ENCODE results near the gene IGFBP6. TPM values are rescaled to one million over a fixed set of nuclear protein-coding genes. Genes with fewer than 3 reads are reported as not detected.

IGFBP6 gene
- total and polyA plus RNA-seq, 8 donors: 22.6 to 388 (median 82.8) TPM

DNA sequence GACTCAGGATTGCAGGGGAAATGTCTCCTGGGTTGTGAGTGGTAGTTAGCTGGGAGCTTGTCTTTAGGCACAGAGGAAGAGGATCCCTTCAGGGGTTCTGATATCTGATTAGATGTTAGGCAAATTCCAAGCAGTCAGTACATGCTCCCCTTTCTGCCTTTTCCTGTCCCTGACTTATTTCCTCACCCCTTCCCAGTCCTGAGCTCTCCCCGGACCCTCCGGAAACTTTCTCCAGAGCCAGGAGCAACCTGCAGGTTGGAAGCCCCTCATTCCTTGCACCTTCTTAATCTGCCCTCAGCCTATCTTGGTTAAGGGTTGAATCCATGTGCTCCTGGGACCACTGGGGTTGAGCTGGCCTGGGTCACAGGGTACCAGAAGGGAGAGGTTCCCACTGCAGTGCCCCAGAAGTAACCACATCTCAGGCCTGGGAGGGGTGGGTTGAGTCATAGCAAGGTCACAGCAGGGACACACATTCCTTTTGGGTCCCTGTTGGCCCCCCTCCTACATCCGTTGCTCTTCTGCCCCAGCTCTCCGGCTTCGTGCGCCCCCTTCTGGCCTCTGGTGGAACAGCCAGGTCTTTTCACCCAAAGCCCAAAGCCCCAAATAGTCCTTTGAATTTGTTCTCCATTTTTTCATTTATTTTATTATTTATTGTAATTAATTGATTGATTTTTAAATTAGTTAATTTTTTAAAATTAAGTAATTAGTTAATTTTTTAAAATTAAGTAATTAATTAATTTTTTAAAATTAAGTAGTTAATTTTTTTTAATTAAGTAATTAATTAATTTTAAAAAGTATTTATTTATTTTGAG is 1.8 kb downstream of the IGFBP6 start:
- intact Hi-C loops (cut with DNase I; ENCODE audit: low total_unique reads): no loop called here
- DNase-seq: peak; percentile 90 to 95
- 19 to 30% (median 23%) methylated on average over 6 of the region's 6 CpGs for WGBS, 5 donors
- H3K9me3 ChIP-seq: no peaks in the 10 kb centered on the region
- peaks cover 0 to 9% (median 8%) of the 10 kb centered on the region in 4 donors for H3K36me3 ChIP-seq
- peaks cover 0 to 22% (median 0%) of the 10 kb centered on the region in 3 donors for H3K27me3 ChIP-seq
- H3K4me3 ChIP-seq: peak overlapping the region; percentile 51 to 66 (median 60)
- H3K4me1 ChIP-seq: peaks cover 26 to 67% (median 41%) of the 10 kb centered on the region in 4 donors
- H3K27ac ChIP-seq: peak overlapping the region; percentile 73 to 91 (median 82)
- TF ChIP-seq EP300 (IDR thresholded peaks at IDR 0.05): peak; percentile 19
- no peak for TF ChIP-seq POLR2A (IDR thresholded peaks at IDR 0.05)
- TF ChIP-seq, protein P1, sequence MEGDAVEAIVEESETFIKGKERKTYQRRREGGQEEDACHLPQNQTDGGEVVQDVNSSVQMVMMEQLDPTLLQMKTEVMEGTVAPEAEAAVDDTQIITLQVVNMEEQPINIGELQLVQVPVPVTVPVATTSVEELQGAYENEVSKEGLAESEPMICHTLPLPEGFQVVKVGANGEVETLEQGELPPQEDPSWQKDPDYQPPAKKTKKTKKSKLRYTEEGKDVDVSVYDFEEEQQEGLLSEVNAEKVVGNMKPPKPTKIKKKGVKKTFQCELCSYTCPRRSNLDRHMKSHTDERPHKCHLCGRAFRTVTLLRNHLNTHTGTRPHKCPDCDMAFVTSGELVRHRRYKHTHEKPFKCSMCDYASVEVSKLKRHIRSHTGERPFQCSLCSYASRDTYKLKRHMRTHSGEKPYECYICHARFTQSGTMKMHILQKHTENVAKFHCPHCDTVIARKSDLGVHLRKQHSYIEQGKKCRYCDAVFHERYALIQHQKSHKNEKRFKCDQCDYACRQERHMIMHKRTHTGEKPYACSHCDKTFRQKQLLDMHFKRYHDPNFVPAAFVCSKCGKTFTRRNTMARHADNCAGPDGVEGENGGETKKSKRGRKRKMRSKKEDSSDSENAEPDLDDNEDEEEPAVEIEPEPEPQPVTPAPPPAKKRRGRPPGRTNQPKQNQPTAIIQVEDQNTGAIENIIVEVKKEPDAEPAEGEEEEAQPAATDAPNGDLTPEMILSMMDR (IDR thresholded peaks at IDR 0.05): peak in 5 of 7 experiments; percentile 92 to 99 (median 98)
- peak; percentile 11 to 84 (median 65) for TF ChIP-seq POLR2AphosphoS5 (IDR thresholded peaks at IDR 0.05)

DNA sequence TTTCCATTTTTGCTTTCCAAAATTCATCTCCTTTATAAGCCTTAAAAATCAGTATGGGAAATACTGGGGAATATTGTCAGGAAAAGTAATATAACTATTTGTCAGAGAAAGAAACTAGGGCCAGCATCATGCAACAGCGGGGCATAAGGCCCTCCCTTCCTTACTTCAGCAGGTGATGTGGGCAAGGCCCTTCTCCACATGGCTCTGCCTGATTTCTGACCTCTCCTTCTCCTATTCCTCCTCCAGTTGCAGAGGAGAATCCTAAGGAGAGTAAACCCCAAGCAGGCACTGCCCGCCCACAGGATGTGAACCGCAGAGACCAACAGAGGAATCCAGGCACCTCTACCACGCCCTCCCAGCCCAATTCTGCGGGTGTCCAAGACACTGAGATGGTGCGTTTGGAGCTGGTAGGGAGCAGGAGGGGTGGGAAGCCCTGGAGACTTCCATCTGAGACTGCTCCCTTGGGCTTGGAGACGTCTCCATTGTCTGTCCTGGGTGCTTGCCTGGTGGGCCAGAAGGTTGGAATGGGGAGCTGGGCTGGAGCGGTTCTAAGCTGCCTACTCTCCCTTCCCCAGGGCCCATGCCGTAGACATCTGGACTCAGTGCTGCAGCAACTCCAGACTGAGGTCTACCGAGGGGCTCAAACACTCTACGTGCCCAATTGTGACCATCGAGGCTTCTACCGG is 3.1 kb downstream of the IGFBP6 start:
- 75 to 88% (median 80%) methylated on average over 13 of the region's 13 CpGs for WGBS, 5 donors
- Histone ChIP-seq H3K9me3 (no peaks in the 10 kb centered on the region), H3K27ac (no peak overlapping the region), H3K4me3 (no peak overlapping the region), H3K4me1 (peaks cover 26 to 66% (median 41%) of the 10 kb centered on the region in 4 donors), H3K36me3 (peaks cover 0 to 9% (median 8%) of the 10 kb centered on the region in 4 donors), H3K27me3 (peaks cover 0 to 22% (median 0%) of the 10 kb centered on the region in 3 donors)
- TF ChIP-seq POLR2AphosphoS5 (IDR thresholded peaks at IDR 0.05): no peak
- no peak for TF ChIP-seq EP300 (IDR thresholded peaks at IDR 0.05)
- TF ChIP-seq, protein P1 (IDR thresholded peaks at IDR 0.05): no peak
- TF ChIP-seq POLR2A (IDR thresholded peaks at IDR 0.05): no peak
- intact Hi-C loops (cut with DNase I; ENCODE audit: low total_unique reads): loop anchor here (5.0 kb wide), 1 partner anchor 33 kb away; no protein-coding TSS in a partner anchor
- peak in 1 of 2 donors; percentile 5 for DNase-seq

DNA sequence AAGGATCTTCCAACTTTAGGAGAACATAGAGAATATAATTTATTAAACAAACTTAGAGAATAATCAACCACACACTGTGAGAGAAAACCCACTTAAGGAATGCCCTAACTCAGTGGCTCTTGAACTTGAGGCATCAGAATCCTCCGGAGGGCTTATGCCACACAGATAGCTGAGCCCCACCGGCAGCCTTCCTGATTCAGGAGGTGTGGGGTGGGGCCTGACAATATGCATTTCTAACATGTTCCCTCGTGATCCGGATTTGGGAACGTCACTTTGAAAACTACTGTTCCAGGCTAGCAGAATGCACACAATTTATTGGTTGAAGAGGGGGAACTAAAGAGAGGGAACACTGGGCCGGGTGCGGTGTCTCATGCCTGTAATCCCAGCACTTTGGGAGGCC is 3.8 kb downstream of the IGFBP6 start:
- peaks cover 0 to 20% (median 0%) of the 10 kb centered on the region in 3 donors for H3K27me3 ChIP-seq
- DNase-seq: no peak
- H3K4me3 ChIP-seq: no peak overlapping the region
- intact Hi-C loops (cut with DNase I; ENCODE audit: low total_unique reads): loop anchor here (5.0 kb wide), 1 partner anchor 34 kb away; no protein-coding TSS in a partner anchor
- H3K36me3 ChIP-seq: peaks cover 0 to 9% (median 8%) of the 10 kb centered on the region in 4 donors
- H3K27ac ChIP-seq: no peak overlapping the region
- TF ChIP-seq, protein P1 (IDR thresholded peaks at IDR 0.05): no peak
- no peak for TF ChIP-seq POLR2AphosphoS5 (IDR thresholded peaks at IDR 0.05)
- no peak for TF ChIP-seq EP300 (IDR thresholded peaks at IDR 0.05)
- TF ChIP-seq POLR2A (IDR thresholded peaks at IDR 0.05): no peak
- H3K9me3 ChIP-seq: no peaks in the 10 kb centered on the region
- 81 to 90% (median 87%) methylated on average over 7 of the region's 7 CpGs for WGBS, 5 donors
- peaks cover 26 to 59% (median 37%) of the 10 kb centered on the region in 4 donors for H3K4me1 ChIP-seq

All from stomach (tissue), 9 donors.